ENCODE results near the gene TNP2.
"Not testable (repeated sequence)": the region's sequence is repeated elsewhere in the genome, so short reads cannot be mapped to it uniquely, and the experiment has no call there.

The TNP2 gene

GRCh38 chr16:11292076-11292748, 23.1 kb upstream of the TNP2 start:
- TF ChIP-seq ZFX (IDR thresholded peaks at IDR 0.05; ENCODE audit: borderline replicate concordance), result no peak
- TF ChIP-seq CTCF (IDR thresholded peaks at IDR 0.05), result no peak
- H3K27ac ChIP-seq, result no peak overlapping the region

GRCh38 chr16:11291091-11291703, 22.1 kb upstream of the TNP2 start:
- TF ChIP-seq CTCF (IDR thresholded peaks at IDR 0.05) (no peak), ZFX (IDR thresholded peaks at IDR 0.05; ENCODE audit: borderline replicate concordance) (no peak)
- H3K27ac ChIP-seq, result no peak overlapping the region

GRCh38 chr16:11290102-11290893, 21.2 kb upstream of the TNP2 start:
- no peak overlapping the region for H3K27ac ChIP-seq

GRCh38 chr16:11289696-11290095, 20.6 kb upstream of the TNP2 start:
- H3K27ac ChIP-seq, result not testable (repeated sequence)

More at GRCh38 chr16:11290102-11290893, 21.2 kb upstream of the TNP2 start:
- TF ChIP-seq CTCF (IDR thresholded peaks at IDR 0.05) (no peak), ZFX (IDR thresholded peaks at IDR 0.05; ENCODE audit: borderline replicate concordance) (no peak)

- TF ChIP-seq ZFX (IDR thresholded peaks at IDR 0.05; ENCODE audit: borderline replicate concordance) (no peak), CTCF (IDR thresholded peaks at IDR 0.05) (no peak)
- no peak overlapping the region for H3K27ac ChIP-seq
Measured at GRCh38 chr16:11289202-11289601, 20.1 kb upstream of the TNP2 start.

- TF ChIP-seq CTCF (IDR thresholded peaks at IDR 0.05) (no peak), ZFX (IDR thresholded peaks at IDR 0.05; ENCODE audit: borderline replicate concordance) (no peak)
- no peak overlapping the region for H3K27ac ChIP-seq
Measured at GRCh38 chr16:11285842-11286241, 16.7 kb upstream of the TNP2 start.

GRCh38 chr16:11283820-11284248, 14.7 kb upstream of the TNP2 start:
- H3K27ac ChIP-seq, result no peak overlapping the region
- TF ChIP-seq ZFX (IDR thresholded peaks at IDR 0.05; ENCODE audit: borderline replicate concordance), result no peak
- TF ChIP-seq CTCF (IDR thresholded peaks at IDR 0.05), result no peak

Data from 22Rv1 (cell line).